GM18508 (cell line): ENCODE measurements around the gene PRRC1.

Experiments used
- ATAC-seq: cut with Tn5 transposase; IDR thresholded peaks from one replicate; pipeline ENCODE4 v1.9.1; 2021; ENCODE audit warnings: moderate number of reproducible peaks; ENCODE audit not compliant: insufficient read depth, unreplicated experiment

Gene PRRC1

DNA sequence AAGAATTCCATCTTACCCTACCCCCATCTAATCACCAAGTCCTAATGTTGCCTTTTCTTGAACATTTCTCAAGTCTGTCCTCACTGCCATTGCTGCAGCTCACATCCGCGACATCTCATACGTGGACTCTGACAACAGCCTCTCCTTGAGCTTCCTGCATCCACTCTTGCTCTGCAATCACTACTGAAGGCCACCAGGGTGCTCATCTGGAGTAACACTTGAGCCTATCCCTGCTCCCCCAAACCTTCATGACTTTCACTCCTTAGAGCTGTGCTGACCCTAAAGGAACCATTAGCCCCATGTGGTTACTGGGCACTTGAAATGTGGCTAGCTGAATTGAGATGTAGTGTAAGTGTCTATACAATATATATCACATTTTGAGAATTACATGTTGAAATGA is 85.0 kb downstream of the PRRC1 start:
- no peak for ATAC-seq

DNA sequence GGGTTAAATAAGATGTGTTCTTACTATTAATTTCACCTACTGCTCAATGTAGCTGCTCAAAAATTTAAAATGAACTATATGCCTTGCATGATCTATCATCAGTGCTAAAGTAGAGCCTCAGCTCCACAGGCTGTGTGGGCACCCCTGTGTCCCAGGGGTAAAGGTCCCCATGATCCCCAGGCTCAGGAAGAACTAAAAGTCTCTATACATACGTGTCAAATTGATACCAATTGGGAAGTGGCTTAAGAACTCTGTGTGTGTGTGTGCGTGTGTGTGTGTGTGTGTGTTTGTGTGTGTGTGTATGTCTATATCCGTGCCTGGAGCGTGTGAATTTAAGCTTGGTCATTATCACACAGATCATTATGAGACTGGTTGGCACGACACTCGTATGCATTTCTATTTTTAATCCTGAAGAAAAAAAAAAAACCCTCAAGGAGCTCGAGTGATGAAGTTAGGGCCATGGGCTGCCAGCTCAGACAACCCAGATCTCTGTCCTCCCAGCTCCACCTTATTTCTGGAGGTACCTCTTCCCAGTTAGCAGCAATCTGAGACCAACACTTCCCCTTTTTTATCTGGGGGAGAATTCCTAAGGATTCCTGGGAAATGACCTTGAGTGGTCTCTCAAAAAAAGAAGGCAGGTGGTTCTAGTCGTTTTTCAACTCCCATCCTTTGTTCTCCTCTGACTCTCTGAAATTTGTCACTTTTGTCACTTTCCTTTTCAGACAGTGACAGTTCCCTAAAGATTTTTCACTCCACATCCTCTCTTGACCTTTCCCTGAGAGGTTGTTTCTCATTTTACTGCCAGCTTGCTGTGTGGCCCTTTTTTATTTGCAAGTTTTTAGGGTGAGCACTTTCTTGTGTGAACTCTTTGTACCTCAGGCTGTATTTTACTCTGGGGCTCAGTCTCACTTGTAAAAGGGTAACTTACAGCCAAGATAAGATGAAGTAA is 85.7 kb downstream of the PRRC1 start:
- ATAC-seq = no peak
